Measurements from ENCODE around the gene PDCD7. TPM values are rescaled to one million over a fixed set of nuclear protein-coding genes. Genes with fewer than 3 reads are reported as not detected.

PDCD7 gene
- total and polyA plus RNA-seq, 10 donors, result 9.8 to 27.3 (median 22.1) TPM

GRCh38 chr15:65163041-65163440 is 29.4 kb upstream of the PDCD7 start:
- Histone ChIP-seq H3K36me3 (peaks cover 0 to 99% (median 54%) of the 10 kb centered on the region in 6 donors), H3K4me1 (peaks cover 0 to 4% (median 0%) of the 10 kb centered on the region in 6 donors), H3K27ac (no peak overlapping the region), H3K9me3 (no peaks in the 10 kb centered on the region), H3K4me3 (no peak overlapping the region), H3K27me3 (replicated peaks in 1 of 7) (no peaks in the 10 kb centered on the region)
- no peak for DNase-seq
- intact Hi-C loops (cut with DNase I; ENCODE audit: low total_unique reads), result no loop called here
- TF ChIP-seq POLR2AphosphoS5 (IDR thresholded peaks at IDR 0.05) (no peak), POLR2A (IDR thresholded peaks at IDR 0.05) (no peak), CTCF (IDR thresholded peaks at IDR 0.05 in 8 of 11, conservative IDR thresholded peaks at IDR 0.05 in 3 of 11) (no peak)
- 88 to 94% (median 92%) methylated on average over 4 of the region's 4 CpGs for WGBS, 5 donors

GRCh38 chr15:65156692-65157091 is 23.1 kb upstream of the PDCD7 start:
- 76 to 90% (median 83%) methylated on average over 5 of the region's 5 CpGs for whole genome bisulfite sequencing, 5 donors
- no peak for TF ChIP-seq CTCF (IDR thresholded peaks at IDR 0.05 in 8 of 11, conservative IDR thresholded peaks at IDR 0.05 in 3 of 11)
- TF ChIP-seq POLR2AphosphoS5 (IDR thresholded peaks at IDR 0.05), result no peak
- TF ChIP-seq POLR2A (IDR thresholded peaks at IDR 0.05), result no peak
- Histone ChIP-seq H3K36me3 (peaks cover 0 to 99% (median 75%) of the 10 kb centered on the region in 6 donors), H3K27ac (no peak overlapping the region), H3K4me1 (no peaks in the 10 kb centered on the region), H3K4me3 (no peak overlapping the region), H3K27me3 (replicated peaks in 1 of 7) (no peaks in the 10 kb centered on the region), H3K9me3 (no peaks in the 10 kb centered on the region)
- intact Hi-C loops (cut with DNase I; ENCODE audit: low total_unique reads), result no loop called here
- no peak for DNase-seq

GRCh38 chr15:65154720-65155119 is 21.1 kb upstream of the PDCD7 start:
- DNase-seq, result no peak
- Histone ChIP-seq H3K4me3 (no peak overlapping the region), H3K27me3 (replicated peaks in 1 of 7) (no peaks in the 10 kb centered on the region), H3K27ac (no peak overlapping the region), H3K9me3 (no peaks in the 10 kb centered on the region), H3K36me3 (peaks cover 0 to 100% (median 92%) of the 10 kb centered on the region in 6 donors), H3K4me1 (no peaks in the 10 kb centered on the region)
- no peak for TF ChIP-seq CTCF (IDR thresholded peaks at IDR 0.05 in 8 of 11, conservative IDR thresholded peaks at IDR 0.05 in 3 of 11)
- no peak for TF ChIP-seq POLR2AphosphoS5 (IDR thresholded peaks at IDR 0.05)
- TF ChIP-seq POLR2A (IDR thresholded peaks at IDR 0.05), result no peak
- intact Hi-C loops (cut with DNase I; ENCODE audit: low total_unique reads), result no loop called here
- WGBS, 5 donors, result 86 to 98% (median 91%) methylated on average over 6 of the region's 6 CpGs

GRCh38 chr15:65147902-65148301 is 14.3 kb upstream of the PDCD7 start:
- 91 to 97% (median 93%) methylated on average over 3 of the region's 3 CpGs for WGBS, 5 donors
- Histone ChIP-seq H3K4me3 (no peak overlapping the region), H3K27ac (no peak overlapping the region), H3K36me3 (peaks cover 0 to 82% (median 46%) of the 10 kb centered on the region in 6 donors), H3K27me3 (replicated peaks in 1 of 7) (no peaks in the 10 kb centered on the region), H3K4me1 (no peaks in the 10 kb centered on the region), H3K9me3 (no peaks in the 10 kb centered on the region)
- DNase-seq, result no peak
- TF ChIP-seq POLR2AphosphoS5 (IDR thresholded peaks at IDR 0.05), result no peak
- no peak for TF ChIP-seq CTCF (IDR thresholded peaks at IDR 0.05 in 8 of 11, conservative IDR thresholded peaks at IDR 0.05 in 3 of 11)
- TF ChIP-seq POLR2A (IDR thresholded peaks at IDR 0.05), result no peak
- intact Hi-C loops (cut with DNase I; ENCODE audit: low total_unique reads), result no loop called here
